Choroid plexus epithelial cell (primary cell): ENCODE measurements around the gene SDSL.
A peak's percentile ranks its signal among the peaks of the same experiment; 100 is the strongest.

Source experiments
- DNase-seq: peaks from one replicate; pipeline ENCODE4 v3.0.0-alpha.2; 2010; ENCODE audit warnings: low read depth
- H3K4me3 ChIP-seq: 2 replicates; pipeline ENCODE4 v1.5.1; 2011; ENCODE audit warnings: low read depth, mild to moderate bottlenecking, control low read depth, low read length, moderate library complexity
- TF ChIP-seq, protein P1 (sequence below): conservative IDR thresholded peaks from 2 replicates; pipeline ENCODE4 v1.5.1; 2011; ENCODE audit warnings: low read depth, mild to moderate bottlenecking, control low read depth, inconsistent platforms, low read length, moderate library complexity

SDSL gene

DNA sequence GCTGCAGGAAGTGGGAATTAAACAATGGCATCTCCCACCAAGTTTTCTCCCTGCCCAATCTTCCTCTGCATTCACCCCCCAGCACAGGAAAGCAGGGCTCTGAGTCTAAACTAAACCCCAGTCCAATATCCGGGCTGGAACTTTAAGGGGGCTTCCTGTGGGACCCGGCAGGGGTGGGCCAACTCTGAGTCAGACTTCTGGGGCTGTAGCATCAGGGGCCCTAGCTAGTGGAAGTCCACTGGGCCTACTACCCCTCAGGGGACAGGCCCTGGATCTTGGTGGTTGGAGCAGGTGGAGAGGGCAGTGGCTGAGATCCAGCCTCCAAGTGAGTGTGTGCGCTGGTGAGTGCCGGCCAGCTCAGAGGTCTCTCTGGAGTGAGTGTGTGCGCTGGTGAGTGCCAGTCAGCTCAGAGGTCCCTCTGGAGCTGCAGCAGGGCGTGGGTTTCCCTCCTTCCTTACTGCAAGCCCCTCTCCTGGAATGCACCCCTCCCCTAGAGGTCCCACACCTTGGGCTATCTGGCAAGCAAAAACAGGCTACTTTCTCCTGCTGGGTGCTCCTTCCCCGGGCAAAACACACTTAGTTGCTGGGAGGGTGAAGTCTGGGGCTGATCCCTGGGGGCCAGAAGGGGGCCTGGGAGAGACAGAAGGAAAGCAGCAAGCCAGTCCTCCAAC lies 55.1 kb downstream of the SDSL start:
- TF ChIP-seq, protein P1, sequence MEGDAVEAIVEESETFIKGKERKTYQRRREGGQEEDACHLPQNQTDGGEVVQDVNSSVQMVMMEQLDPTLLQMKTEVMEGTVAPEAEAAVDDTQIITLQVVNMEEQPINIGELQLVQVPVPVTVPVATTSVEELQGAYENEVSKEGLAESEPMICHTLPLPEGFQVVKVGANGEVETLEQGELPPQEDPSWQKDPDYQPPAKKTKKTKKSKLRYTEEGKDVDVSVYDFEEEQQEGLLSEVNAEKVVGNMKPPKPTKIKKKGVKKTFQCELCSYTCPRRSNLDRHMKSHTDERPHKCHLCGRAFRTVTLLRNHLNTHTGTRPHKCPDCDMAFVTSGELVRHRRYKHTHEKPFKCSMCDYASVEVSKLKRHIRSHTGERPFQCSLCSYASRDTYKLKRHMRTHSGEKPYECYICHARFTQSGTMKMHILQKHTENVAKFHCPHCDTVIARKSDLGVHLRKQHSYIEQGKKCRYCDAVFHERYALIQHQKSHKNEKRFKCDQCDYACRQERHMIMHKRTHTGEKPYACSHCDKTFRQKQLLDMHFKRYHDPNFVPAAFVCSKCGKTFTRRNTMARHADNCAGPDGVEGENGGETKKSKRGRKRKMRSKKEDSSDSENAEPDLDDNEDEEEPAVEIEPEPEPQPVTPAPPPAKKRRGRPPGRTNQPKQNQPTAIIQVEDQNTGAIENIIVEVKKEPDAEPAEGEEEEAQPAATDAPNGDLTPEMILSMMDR, result no peak
- no peak overlapping the region for H3K4me3 ChIP-seq
- no peak for DNase-seq

DNA sequence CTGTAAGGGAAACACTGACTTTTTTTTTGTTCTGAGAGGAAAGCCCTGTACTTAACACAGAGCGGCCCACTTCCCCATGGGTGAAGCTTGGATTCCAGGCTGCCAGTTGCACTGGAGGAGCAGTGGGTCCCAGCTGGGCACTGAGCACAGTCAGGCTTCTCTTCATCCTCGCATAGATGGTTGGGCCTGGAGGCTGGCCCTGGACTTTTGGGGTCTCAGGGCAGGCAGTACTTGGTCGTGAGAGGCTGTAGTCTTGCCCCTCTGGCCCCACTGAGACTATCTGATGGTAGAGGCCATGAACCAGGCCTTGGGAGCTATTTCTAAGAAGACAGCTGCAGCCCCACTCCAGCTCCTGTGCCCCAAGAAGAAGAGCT lies 55.6 kb downstream of the SDSL start:
- TF ChIP-seq, protein P1, result no peak
- no peak overlapping the region for H3K4me3 ChIP-seq
- no peak for DNase-seq

GRCh38 chr12:113478351-113479011 lies 56.3 kb downstream of the SDSL start:
- DNase-seq, result no peak
- TF ChIP-seq, protein P1, result no peak
- no peak overlapping the region for H3K4me3 ChIP-seq

DNA sequence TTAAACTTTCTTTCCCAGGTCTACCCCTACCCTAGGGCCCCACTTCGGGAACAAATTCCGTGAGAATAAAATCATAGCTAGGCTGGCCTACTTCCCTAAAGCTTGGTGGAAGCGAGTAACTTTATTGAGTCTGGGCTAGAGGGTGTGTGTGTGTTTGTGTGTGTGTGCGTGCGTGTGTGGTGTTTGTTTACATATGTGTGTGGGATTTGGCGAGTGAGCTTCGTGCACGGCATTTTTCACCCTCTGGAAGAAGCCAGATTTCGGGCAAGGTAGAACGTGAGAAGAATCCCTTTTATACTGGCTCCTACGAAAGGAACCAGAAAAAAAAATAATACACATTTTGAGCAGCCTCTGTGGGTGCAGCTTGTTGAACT lies 57.0 kb downstream of the SDSL start:
- H3K4me3 ChIP-seq, result no peak overlapping the region
- TF ChIP-seq, protein P1, result no peak
- no peak for DNase-seq

- DNase-seq, result peak; percentile 41
- no peak overlapping the region for H3K4me3 ChIP-seq
- TF ChIP-seq, protein P1, result no peak
These were observed 57.6 kb downstream of the SDSL start for GRCh38 chr12:113479590-113480335.

GRCh38 chr12:113480336-113480971 lies 58.3 kb downstream of the SDSL start:
- no peak overlapping the region for H3K4me3 ChIP-seq
- DNase-seq, result no peak
- TF ChIP-seq, protein P1, result no peak
